Osteocyte (in vitro differentiated cells): ENCODE data around the gene ACRV1. TPM values are rescaled to one million over a fixed set of nuclear protein-coding genes. Genes with fewer than 3 reads are reported as not detected.
A peak's percentile ranks its signal among the peaks of the same experiment; 100 is the strongest.
"Not testable (repeated sequence)": the region's sequence is repeated elsewhere in the genome, so short reads cannot be mapped to it uniquely, and the experiment has no call there.

ENCODE experiments used
- DNase-seq: peaks from one replicate; pipeline ENCODE4 v3.0.0; 2021; ENCODE audit warnings: mixed read lengths; ENCODE audit not compliant: unreplicated experiment; ENCODE audit errors: extremely low spot score
- H3K27ac Mint-ChIP-seq: one replicate; pipeline ENCODE4 v1.8.0; 2021; ENCODE audit warnings: mild to moderate bottlenecking, mixed read lengths; ENCODE audit not compliant: unreplicated experiment
- H3K27me3 Mint-ChIP-seq: one replicate; pipeline ENCODE4 v1.8.0; 2021; ENCODE audit warnings: mixed read lengths; ENCODE audit not compliant: unreplicated experiment
- H3K36me3 Mint-ChIP-seq: one replicate; pipeline ENCODE4 v1.8.0; 2021; ENCODE audit warnings: mixed read lengths; ENCODE audit not compliant: unreplicated experiment
- H3K4me1 Mint-ChIP-seq: one replicate; pipeline ENCODE4 v1.8.0; 2021; ENCODE audit warnings: mixed read lengths; ENCODE audit not compliant: unreplicated experiment
- H3K4me3 Mint-ChIP-seq: one replicate; pipeline ENCODE4 v1.8.0; 2021; ENCODE audit warnings: mild to moderate bottlenecking, moderate library complexity, mixed read lengths; ENCODE audit not compliant: unreplicated experiment
- H3K9me3 Mint-ChIP-seq: one replicate; pipeline ENCODE4 v1.8.0; 2021; ENCODE audit warnings: mixed read lengths; ENCODE audit not compliant: unreplicated experiment
- CTCF ChIP-seq: fragments of 200-600 bp; sonication (generic); IDR thresholded peaks from 2 replicates; pipeline ENCODE4 v1.5.0; 2021; ENCODE audit warnings: antibody characterized with exemption, mild to moderate bottlenecking, moderate library complexity
- long read RNA-seq: library from polyadenylated mRNA; unstranded; transcript quantifications from one replicate; pipeline ENCODE4 v2.0.0, GENCODE V29; 2021
- total RNA-seq: library from RNA; stranded (reverse); gene quantifications from 2 replicates; pipeline ENCODE4 v1.2.1, GENCODE V29; 2021

Gene ACRV1
- total RNA-seq, result not detected in 2 replicates
- long read RNA-seq, result 0 reads

GRCh38 chr11:125680747-125681146, at the start of gene ACRV1:
Gene ACRV1, minus strand, starts transcription at chr11:125680847. Its CDS starts 67 bp downstream, at chr11:125680780.
- Mint-ChIP-seq H3K4me3 (no peak within 1 kb of the TSS), H3K27ac (no peak within 1 kb of the TSS), H3K9me3 (no peaks in the 10 kb centered on the region), H3K27me3 (no peaks in the 10 kb centered on the region), H3K36me3 (peaks cover 3% of the 10 kb centered on the region), H3K4me1 (no peaks in the 10 kb centered on the region)
- DNase-seq, result no peak
- no peak for TF ChIP-seq CTCF

GRCh38 chr11:125728969-125729368, 48.3 kb upstream of the ACRV1 start:
- DNase-seq, result no peak
- H3K27ac Mint-ChIP-seq, result no peak overlapping the region
- no peak for TF ChIP-seq CTCF
- H3K4me1 Mint-ChIP-seq, result no peaks in the 10 kb centered on the region
- no peaks in the 10 kb centered on the region for H3K36me3 Mint-ChIP-seq
- H3K27me3 Mint-ChIP-seq, result peaks cover 29% of the 10 kb centered on the region
- H3K4me3 Mint-ChIP-seq, result no peak overlapping the region
- H3K9me3 Mint-ChIP-seq, result no peaks in the 10 kb centered on the region

- Mint-ChIP-seq H3K27me3 (peaks cover 31% of the 10 kb centered on the region), H3K4me3 (no peak overlapping the region), H3K36me3 (no peaks in the 10 kb centered on the region), H3K4me1 (no peaks in the 10 kb centered on the region), H3K9me3 (no peaks in the 10 kb centered on the region), H3K27ac (no peak overlapping the region)
- TF ChIP-seq CTCF, result peak; percentile 11
- DNase-seq, result no peak
Measured at GRCh38 chr11:125724125-125724524, 43.5 kb upstream of the ACRV1 start.

- no peaks in the 10 kb centered on the region for H3K4me1 Mint-ChIP-seq
- H3K27ac Mint-ChIP-seq, result no peak overlapping the region
- no peaks in the 10 kb centered on the region for H3K36me3 Mint-ChIP-seq
- no peak for TF ChIP-seq CTCF
- H3K27me3 Mint-ChIP-seq, result peaks cover 21% of the 10 kb centered on the region
- DNase-seq, result no peak
- no peak overlapping the region for H3K4me3 Mint-ChIP-seq
- no peaks in the 10 kb centered on the region for H3K9me3 Mint-ChIP-seq
Measured at GRCh38 chr11:125720781-125721180, 40.1 kb upstream of the ACRV1 start.

GRCh38 chr11:125704686-125705085, 24.0 kb upstream of the ACRV1 start:
- not testable (repeated sequence) for H3K9me3 Mint-ChIP-seq, H3K4me1 Mint-ChIP-seq, H3K36me3 Mint-ChIP-seq, H3K27ac Mint-ChIP-seq, H3K4me3 Mint-ChIP-seq, DNase-seq
- H3K27me3 Mint-ChIP-seq, result peaks cover 34% of the 10 kb centered on the region
